Measurements from ENCODE around the gene ALX4. TPM values are rescaled to one million over a fixed set of nuclear protein-coding genes. Genes with fewer than 3 reads are reported as not detected.
A peak's percentile ranks its signal among the peaks of the same experiment; 100 is the strongest.

The ALX4 gene
- under 1 TPM in 1 of 2 donors, not detected in 1; under 0.01 TPM for polyA plus RNA-seq

DNA sequence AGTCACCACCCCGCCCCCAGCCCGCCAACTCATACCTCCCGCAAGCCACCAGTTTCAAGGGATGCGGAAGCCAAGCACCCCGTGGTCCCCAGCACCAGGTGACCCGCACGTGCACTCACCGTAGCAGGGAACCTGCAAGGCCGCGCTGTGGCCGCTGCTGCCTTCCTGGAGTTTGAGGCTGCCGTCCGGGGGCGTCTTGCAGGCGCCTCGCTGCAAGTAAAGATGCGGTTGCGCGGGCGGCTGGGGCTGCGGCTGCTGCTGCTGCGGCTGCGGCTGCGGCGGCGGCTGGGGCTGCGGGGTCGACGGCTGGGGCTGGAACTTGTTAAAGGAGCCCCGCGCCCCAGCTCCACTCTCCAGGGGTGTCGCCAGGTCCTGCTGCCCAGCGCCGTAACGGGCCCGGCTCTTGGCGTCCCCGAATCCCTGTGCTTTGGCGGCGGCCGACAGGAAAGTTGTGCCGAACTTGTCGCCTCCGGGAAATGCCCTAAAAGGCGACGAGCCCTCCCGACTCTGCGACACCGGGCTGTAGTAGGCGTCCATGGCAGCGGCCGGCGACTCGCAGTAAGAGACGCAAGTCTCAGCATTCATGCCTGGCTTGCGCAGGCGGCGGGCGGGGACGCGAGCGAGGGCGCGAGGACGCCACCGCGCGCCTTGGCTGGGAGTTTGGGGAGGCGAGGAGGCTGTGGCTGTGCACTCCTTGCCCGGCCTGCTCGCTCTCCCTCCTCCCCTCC is at the start of gene ALX4:
TSS of gene ALX4 (minus strand) at position 662 of the 728 bp plus-strand sequence. CDS start at position 585, 77 bp downstream.
- peak within 1 kb of the TSS in 1 of 2 donors; percentile 0 for H3K4me3 ChIP-seq (ENCODE audit: low read depth in 1 of 2, low read length in 2 of 2)
- no peak within 1 kb of the TSS for H3K27ac ChIP-seq (ENCODE audit: low read depth in 2 of 2, low read length in 1 of 2)
- peaks cover 0 to 2% of the 10 kb centered on the region in 2 donors for H3K9me3 ChIP-seq (ENCODE audit: control insufficient read depth in 2 of 2, insufficient read depth in 1 of 2, low read depth in 1 of 2, low read length in 1 of 2)
- no peaks in the 10 kb centered on the region for H3K36me3 ChIP-seq (ENCODE audit: control insufficient read depth in 2 of 2, insufficient read depth in 2 of 2, low read length in 1 of 2)
- peaks cover 6 to 8% of the 10 kb centered on the region in 2 donors for H3K4me1 ChIP-seq (ENCODE audit: control insufficient read depth in 2 of 2, insufficient read depth in 2 of 2, low read length in 1 of 2)
- WGBS, 2 donors = 1% methylated on average over 58 to 70 of the region's 71 CpGs
- peaks cover 14 to 68% of the 10 kb centered on the region in 2 donors for H3K27me3 ChIP-seq (ENCODE audit: control insufficient read depth in 1 of 2, insufficient read depth in 2 of 2, low read length in 2 of 2)

DNA sequence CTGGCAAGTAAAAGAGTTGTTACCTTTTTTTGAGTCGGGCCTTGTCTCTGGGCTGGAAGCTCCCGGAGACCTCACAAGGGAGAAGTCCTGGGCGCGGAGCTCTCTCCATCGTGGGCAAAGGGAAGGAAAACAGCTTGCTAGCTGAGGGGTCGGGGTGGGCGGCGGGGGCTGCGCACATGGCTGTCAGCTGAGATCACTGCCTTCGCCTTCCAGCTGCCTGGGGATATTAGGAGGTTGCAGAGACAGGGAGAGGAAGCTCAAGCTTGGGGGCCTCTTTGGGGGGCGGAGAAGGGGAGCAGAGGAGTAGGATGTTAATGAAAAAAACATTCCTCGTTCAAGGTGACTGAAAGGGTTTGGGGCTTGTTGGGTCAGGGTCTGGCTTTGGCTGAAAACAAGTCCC is 49.2 kb upstream of the ALX4 start:
- no peaks in the 10 kb centered on the region for H3K9me3 ChIP-seq (ENCODE audit: control insufficient read depth in 2 of 2, insufficient read depth in 1 of 2, low read depth in 1 of 2, low read length in 1 of 2)
- H3K4me3 ChIP-seq (ENCODE audit: low read depth in 1 of 2, low read length in 2 of 2) = no peak overlapping the region
- H3K36me3 ChIP-seq (ENCODE audit: control insufficient read depth in 2 of 2, insufficient read depth in 2 of 2, low read length in 1 of 2) = no peaks in the 10 kb centered on the region
- H3K27ac ChIP-seq (ENCODE audit: low read depth in 2 of 2, low read length in 1 of 2) = no peak overlapping the region
- WGBS, 2 donors = 61 to 68% methylated on average over 12 of the region's 12 CpGs
- no peaks in the 10 kb centered on the region for H3K27me3 ChIP-seq (ENCODE audit: control insufficient read depth in 1 of 2, insufficient read depth in 2 of 2, low read length in 2 of 2)
- no peaks in the 10 kb centered on the region for H3K4me1 ChIP-seq (ENCODE audit: control insufficient read depth in 2 of 2, insufficient read depth in 2 of 2, low read length in 1 of 2)

DNA sequence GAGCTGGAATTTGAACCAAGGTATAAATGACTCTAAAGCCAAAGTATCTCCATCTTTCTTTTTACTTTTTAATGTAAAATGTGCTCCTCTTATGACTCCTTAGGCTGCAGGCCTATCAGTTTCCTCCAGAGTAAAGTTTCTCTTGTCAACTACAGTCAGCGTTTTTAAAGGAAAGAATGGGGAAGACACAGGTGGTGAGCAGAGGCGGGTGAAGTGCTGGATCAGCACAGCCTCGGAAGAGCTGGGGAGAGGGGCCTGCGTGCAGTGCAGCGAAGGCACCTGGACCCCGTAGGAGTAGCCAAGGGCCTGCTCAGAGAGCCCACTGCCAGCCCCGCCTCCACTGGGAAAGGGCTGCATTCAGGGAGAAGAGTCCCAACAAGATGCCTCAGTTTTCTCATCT is 48.8 kb upstream of the ALX4 start:
- whole genome bisulfite sequencing, 2 donors = 73 to 77% methylated on average over 7 of the region's 7 CpGs
- Histone ChIP-seq H3K36me3 (ENCODE audit: control insufficient read depth in 2 of 2, insufficient read depth in 2 of 2, low read length in 1 of 2) (no peaks in the 10 kb centered on the region), H3K27me3 (ENCODE audit: control insufficient read depth in 1 of 2, insufficient read depth in 2 of 2, low read length in 2 of 2) (no peaks in the 10 kb centered on the region), H3K4me3 (ENCODE audit: low read depth in 1 of 2, low read length in 2 of 2) (no peak overlapping the region), H3K27ac (ENCODE audit: low read depth in 2 of 2, low read length in 1 of 2) (no peak overlapping the region), H3K4me1 (ENCODE audit: control insufficient read depth in 2 of 2, insufficient read depth in 2 of 2, low read length in 1 of 2) (no peaks in the 10 kb centered on the region), H3K9me3 (ENCODE audit: control insufficient read depth in 2 of 2, insufficient read depth in 1 of 2, low read depth in 1 of 2, low read length in 1 of 2) (no peaks in the 10 kb centered on the region)

DNA sequence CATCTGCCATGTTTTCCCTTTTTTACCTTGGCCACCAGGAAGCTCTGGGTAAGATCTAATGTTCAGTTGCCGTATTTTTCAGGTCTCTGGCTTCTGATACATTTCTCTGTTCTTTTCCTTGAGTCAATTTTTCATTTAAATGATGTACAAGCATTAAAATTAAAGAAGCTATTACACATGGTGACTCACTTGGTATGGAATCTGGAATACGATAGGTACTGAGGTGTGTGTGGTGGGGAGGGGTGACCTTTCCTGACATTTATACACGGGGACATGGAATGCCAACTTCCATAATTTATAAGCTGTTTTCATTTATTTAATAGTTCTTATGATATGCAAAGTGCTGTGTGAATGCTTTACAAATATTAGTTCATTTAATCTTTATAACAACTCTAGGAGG is 47.8 kb upstream of the ALX4 start:
- H3K9me3 ChIP-seq (ENCODE audit: control insufficient read depth in 2 of 2, insufficient read depth in 1 of 2, low read depth in 1 of 2, low read length in 1 of 2) = no peaks in the 10 kb centered on the region
- no peak overlapping the region for H3K4me3 ChIP-seq (ENCODE audit: low read depth in 1 of 2, low read length in 2 of 2)
- no peak overlapping the region for H3K27ac ChIP-seq (ENCODE audit: low read depth in 2 of 2, low read length in 1 of 2)
- WGBS, 2 donors = 72 to 73% methylated on average over 3 of the region's 3 CpGs
- no peaks in the 10 kb centered on the region for H3K4me1 ChIP-seq (ENCODE audit: control insufficient read depth in 2 of 2, insufficient read depth in 2 of 2, low read length in 1 of 2)
- no peaks in the 10 kb centered on the region for H3K36me3 ChIP-seq (ENCODE audit: control insufficient read depth in 2 of 2, insufficient read depth in 2 of 2, low read length in 1 of 2)
- H3K27me3 ChIP-seq (ENCODE audit: control insufficient read depth in 1 of 2, insufficient read depth in 2 of 2, low read length in 2 of 2) = no peaks in the 10 kb centered on the region

DNA sequence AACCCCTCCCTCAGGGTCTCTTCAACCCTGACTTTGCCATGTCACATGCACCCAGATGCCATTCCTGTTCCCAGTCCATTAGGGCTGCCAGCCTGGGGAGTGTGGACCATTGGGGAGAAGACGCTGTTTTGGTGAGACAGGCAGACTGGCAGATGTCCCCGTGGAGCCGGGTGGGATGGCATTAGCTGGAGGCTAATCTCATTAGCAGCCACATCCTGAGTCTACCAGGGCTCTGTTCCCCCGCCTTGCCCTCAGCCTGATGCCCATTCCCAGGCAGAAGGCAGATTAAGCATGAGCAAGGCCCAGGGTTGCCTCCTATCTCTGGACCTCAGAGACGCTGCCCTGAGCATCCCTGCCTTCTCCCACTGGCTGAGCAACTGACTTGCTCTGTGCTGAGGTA is 46.4 kb upstream of the ALX4 start:
- no peaks in the 10 kb centered on the region for H3K9me3 ChIP-seq (ENCODE audit: control insufficient read depth in 2 of 2, insufficient read depth in 1 of 2, low read depth in 1 of 2, low read length in 1 of 2)
- no peak overlapping the region for H3K4me3 ChIP-seq (ENCODE audit: low read depth in 1 of 2, low read length in 2 of 2)
- no peaks in the 10 kb centered on the region for H3K36me3 ChIP-seq (ENCODE audit: control insufficient read depth in 2 of 2, insufficient read depth in 2 of 2, low read length in 1 of 2)
- H3K4me1 ChIP-seq (ENCODE audit: control insufficient read depth in 2 of 2, insufficient read depth in 2 of 2, low read length in 1 of 2) = no peaks in the 10 kb centered on the region
- no peak overlapping the region for H3K27ac ChIP-seq (ENCODE audit: low read depth in 2 of 2, low read length in 1 of 2)
- H3K27me3 ChIP-seq (ENCODE audit: control insufficient read depth in 1 of 2, insufficient read depth in 2 of 2, low read length in 2 of 2) = no peaks in the 10 kb centered on the region
- 84 to 89% methylated on average over 5 of the region's 5 CpGs for WGBS, 2 donors

DNA sequence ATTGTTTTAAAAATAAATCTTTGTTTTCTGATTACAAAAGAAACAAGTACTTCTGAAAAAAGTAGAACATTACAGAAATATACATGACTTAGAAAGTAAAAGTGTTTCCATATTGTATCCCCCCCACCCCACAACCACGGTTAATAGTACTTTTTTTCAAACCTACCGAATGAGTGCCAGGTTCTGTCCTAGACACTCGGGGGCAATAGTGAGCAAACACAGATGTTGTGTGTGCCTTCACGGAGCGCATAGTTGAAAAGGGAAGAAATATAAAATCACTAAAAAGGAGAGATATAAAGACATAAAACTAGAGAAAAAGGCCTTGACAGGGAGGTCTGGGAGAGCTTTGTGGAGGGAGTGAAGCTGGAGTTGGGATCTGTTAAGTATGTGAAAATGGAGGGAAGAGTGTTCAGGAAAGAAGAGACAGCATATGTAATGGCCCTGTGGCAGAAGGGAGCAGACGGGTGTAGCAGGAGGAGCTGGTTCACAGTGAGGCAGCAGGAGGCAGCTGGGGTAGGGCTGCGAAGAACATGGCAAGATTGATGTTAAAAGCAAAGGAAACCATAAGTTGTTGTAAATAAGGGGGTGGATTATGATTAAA is 42.1 kb upstream of the ALX4 start:
- H3K4me3 ChIP-seq (ENCODE audit: low read depth in 1 of 2, low read length in 2 of 2) = no peak overlapping the region
- H3K36me3 ChIP-seq (ENCODE audit: control insufficient read depth in 2 of 2, insufficient read depth in 2 of 2, low read length in 1 of 2) = no peaks in the 10 kb centered on the region
- no peaks in the 10 kb centered on the region for H3K27me3 ChIP-seq (ENCODE audit: control insufficient read depth in 1 of 2, insufficient read depth in 2 of 2, low read length in 2 of 2)
- H3K9me3 ChIP-seq (ENCODE audit: control insufficient read depth in 2 of 2, insufficient read depth in 1 of 2, low read depth in 1 of 2, low read length in 1 of 2) = no peaks in the 10 kb centered on the region
- 64 to 71% methylated on average over 7 of the region's 7 CpGs for WGBS, 2 donors
- H3K4me1 ChIP-seq (ENCODE audit: control insufficient read depth in 2 of 2, insufficient read depth in 2 of 2, low read length in 1 of 2) = no peaks in the 10 kb centered on the region
- no peak overlapping the region for H3K27ac ChIP-seq (ENCODE audit: low read depth in 2 of 2, low read length in 1 of 2)

DNA sequence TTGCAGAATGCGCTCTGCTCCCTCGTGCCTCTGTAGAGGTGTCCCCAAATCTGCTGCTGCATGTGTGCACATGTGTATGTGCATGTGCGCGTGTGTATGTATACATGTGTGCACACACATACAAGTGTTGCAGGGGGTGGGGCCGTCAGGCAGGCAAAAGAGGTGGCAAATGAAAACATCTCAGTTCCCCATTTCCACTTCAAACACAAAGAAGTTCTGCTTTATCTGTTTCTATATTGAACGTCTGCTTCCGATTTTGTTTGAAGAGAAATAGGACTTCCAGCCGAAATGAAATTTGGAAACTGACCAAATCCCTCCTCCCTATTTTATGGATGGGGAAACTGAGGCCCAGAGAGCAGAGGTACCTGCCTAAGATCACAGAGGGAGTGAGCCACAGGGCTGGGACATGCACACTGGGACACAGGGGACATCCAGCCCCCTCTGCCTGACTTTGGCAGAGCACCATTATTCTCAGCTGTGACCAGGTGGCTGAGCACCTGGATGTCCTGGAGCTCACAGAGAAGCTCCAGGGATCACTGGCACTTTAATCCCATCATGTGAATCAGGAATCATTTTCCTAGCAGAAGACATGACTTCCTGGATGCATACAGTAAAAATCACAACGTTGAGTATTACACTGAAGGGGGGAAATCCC is 41.2 kb upstream of the ALX4 start:
- Histone ChIP-seq H3K9me3 (ENCODE audit: control insufficient read depth in 2 of 2, insufficient read depth in 1 of 2, low read depth in 1 of 2, low read length in 1 of 2) (no peaks in the 10 kb centered on the region), H3K27ac (ENCODE audit: low read depth in 2 of 2, low read length in 1 of 2) (no peak overlapping the region), H3K4me1 (ENCODE audit: control insufficient read depth in 2 of 2, insufficient read depth in 2 of 2, low read length in 1 of 2) (no peaks in the 10 kb centered on the region), H3K4me3 (ENCODE audit: low read depth in 1 of 2, low read length in 2 of 2) (no peak overlapping the region), H3K36me3 (ENCODE audit: control insufficient read depth in 2 of 2, insufficient read depth in 2 of 2, low read length in 1 of 2) (no peaks in the 10 kb centered on the region), H3K27me3 (ENCODE audit: control insufficient read depth in 1 of 2, insufficient read depth in 2 of 2, low read length in 2 of 2) (no peaks in the 10 kb centered on the region)
- WGBS, 2 donors = 72 to 78% methylated on average over 9 of the region's 9 CpGs

DNA sequence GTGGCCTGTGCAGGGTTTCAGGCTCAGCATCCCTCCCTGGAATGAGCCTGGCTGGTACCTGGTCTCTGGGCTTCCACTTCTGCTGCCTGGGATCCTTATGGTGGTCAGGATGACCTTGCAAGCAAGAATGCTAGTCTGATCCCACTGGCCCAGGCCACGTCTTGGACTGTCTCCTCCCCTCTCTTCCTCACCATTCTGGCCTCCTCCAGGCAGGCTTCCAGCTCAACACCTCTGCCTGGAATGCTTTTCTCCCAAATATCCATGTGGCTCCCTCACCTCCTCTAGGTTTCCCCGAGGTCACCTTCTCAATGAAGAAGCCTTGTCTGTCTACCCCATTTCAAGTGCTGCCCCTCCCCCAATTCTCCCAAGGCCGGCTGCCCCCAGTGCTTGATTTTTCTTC is 39.4 kb upstream of the ALX4 start:
- Histone ChIP-seq H3K27me3 (ENCODE audit: control insufficient read depth in 1 of 2, insufficient read depth in 2 of 2, low read length in 2 of 2) (no peaks in the 10 kb centered on the region), H3K4me1 (ENCODE audit: control insufficient read depth in 2 of 2, insufficient read depth in 2 of 2, low read length in 1 of 2) (no peaks in the 10 kb centered on the region), H3K27ac (ENCODE audit: low read depth in 2 of 2, low read length in 1 of 2) (no peak overlapping the region), H3K4me3 (ENCODE audit: low read depth in 1 of 2, low read length in 2 of 2) (no peak overlapping the region), H3K36me3 (ENCODE audit: control insufficient read depth in 2 of 2, insufficient read depth in 2 of 2, low read length in 1 of 2) (no peaks in the 10 kb centered on the region), H3K9me3 (ENCODE audit: control insufficient read depth in 2 of 2, insufficient read depth in 1 of 2, low read depth in 1 of 2, low read length in 1 of 2) (no peaks in the 10 kb centered on the region)
- WGBS, 2 donors = 55 to 68% methylated on average over 3 of the region's 3 CpGs

DNA sequence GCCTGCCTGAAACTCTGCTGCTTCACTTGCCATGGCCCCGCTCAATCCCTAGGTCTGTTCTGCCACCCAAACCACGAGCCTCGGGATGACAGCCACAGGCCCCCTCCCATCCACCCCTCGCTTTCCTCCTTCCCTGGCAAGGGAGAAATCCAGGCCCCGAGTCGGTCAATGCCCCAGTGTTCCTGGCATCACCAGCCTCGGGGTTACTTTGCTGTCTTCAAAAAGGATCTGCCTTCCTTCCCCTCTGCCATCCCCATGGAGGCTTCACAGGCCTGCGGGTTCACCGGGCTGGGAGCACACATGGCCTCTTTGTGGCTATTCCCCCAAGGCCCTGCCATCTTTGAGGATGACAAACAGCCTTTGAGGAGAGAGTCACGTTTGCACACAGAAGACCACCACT is 38.8 kb upstream of the ALX4 start:
- Histone ChIP-seq H3K27ac (ENCODE audit: low read depth in 2 of 2, low read length in 1 of 2) (no peak overlapping the region), H3K36me3 (ENCODE audit: control insufficient read depth in 2 of 2, insufficient read depth in 2 of 2, low read length in 1 of 2) (no peaks in the 10 kb centered on the region), H3K4me1 (ENCODE audit: control insufficient read depth in 2 of 2, insufficient read depth in 2 of 2, low read length in 1 of 2) (no peaks in the 10 kb centered on the region), H3K9me3 (ENCODE audit: control insufficient read depth in 2 of 2, insufficient read depth in 1 of 2, low read depth in 1 of 2, low read length in 1 of 2) (no peaks in the 10 kb centered on the region), H3K4me3 (ENCODE audit: low read depth in 1 of 2, low read length in 2 of 2) (no peak overlapping the region), H3K27me3 (ENCODE audit: control insufficient read depth in 1 of 2, insufficient read depth in 2 of 2, low read length in 2 of 2) (no peaks in the 10 kb centered on the region)
- WGBS, 2 donors = 75 to 77% methylated on average over 10 of the region's 10 CpGs
